Breast epithelium (tissue), 4 donors: ENCODE data around the gene ADPRHL1. TPM values are rescaled to one million over a fixed set of nuclear protein-coding genes. Genes with fewer than 3 reads are reported as not detected.
"Not testable (repeated sequence)": the region's sequence is repeated elsewhere in the genome, so short reads cannot be mapped to it uniquely, and the experiment has no call there.

Experiments
- DNase-seq, 2 donors: peaks; one replicate each; pipeline ENCODE4 v3.0.0-alpha.2; 2019; ENCODE audit warnings: low spot score in 2 of 2
- H3K27ac ChIP-seq, 2 donors: fragments of 200-600 bp; sonication (generic) in 1 of 2; one replicate each; pipeline ENCODE4 v1.5.1; 2016 to 2019; ENCODE audit warnings: mild to moderate bottlenecking in 1 of 2
- H3K27me3 ChIP-seq, 2 donors: fragments of 200-600 bp; sonication (generic) in 1 of 2; one replicate each; pipeline versions ENCODE4 v1.5.1 to v1.6.0; 2017 to 2019; ENCODE audit warnings: control low read depth in 1 of 2, mild to moderate bottlenecking in 1 of 2
- H3K36me3 ChIP-seq: fragments of 200-600 bp; one replicate; pipeline ENCODE4 v1.5.1; 2019
- H3K4me1 ChIP-seq, 2 donors: fragments of 200-600 bp; sonication (generic); one replicate each; pipeline ENCODE4 v1.5.1; 2016 to 2019; ENCODE audit warnings: control low read depth in 1 of 2
- H3K4me3 ChIP-seq, 3 donors: fragments of 200-600 bp; sonication (generic); 1 replicate in 2 of 3; 2 replicates in 1 of 3; pipeline ENCODE4 v1.5.1; 2016 to 2019; ENCODE audit warnings: mild to moderate bottlenecking in 3 of 3, moderate library complexity in 2 of 3
- H3K9me3 ChIP-seq, 2 donors: fragments of 200-600 bp; sonication (generic) in 1 of 2; one replicate each; pipeline ENCODE4 v1.5.1; 2016 to 2019; ENCODE audit warnings: control low read depth in 1 of 2
- POLR2A ChIP-seq: fragments of 450-650 bp; IDR thresholded peaks from one replicate; pipeline ENCODE4 v1.6.1; 2016; ENCODE audit warnings: antibody characterized with exemption, mild to moderate bottlenecking, moderate library complexity
- POLR2AphosphoS5 ChIP-seq, 3 donors: sonication (generic); formaldehyde crosslinking; IDR thresholded peaks; one replicate each; pipeline ENCODE4 v1.6.1; 2017; ENCODE audit warnings: antibody characterized with exemption in 3 of 3
- intact Hi-C: fragments of 100-400 bp; cut with DNase I; formaldehyde crosslinking; loops from one replicate; pipeline ENCODE4 v1.15.1; 2023; ENCODE audit warnings: low total_unique reads
- total RNA-seq, 3 donors: library from RNA; depleted of rRNA; stranded (reverse); fragments of >200 nt; gene quantifications; one replicate each; pipeline ENCODE4 v1.1.0, GENCODE V29; 2016
- TF ChIP-seq, protein P1 (sequence below), 3 donors: fragments of 450-650 bp; IDR thresholded peaks; one replicate each; pipeline ENCODE4 v1.5.1; 2016 to 2017; ENCODE audit warnings: antibody characterized with exemption in 3 of 3, mild to moderate bottlenecking in 3 of 3, moderate library complexity in 3 of 3

ADPRHL1 gene
- total RNA-seq, 3 donors from 2014 or later = 1.8 to 2.7 (median 2.0) TPM

DNA sequence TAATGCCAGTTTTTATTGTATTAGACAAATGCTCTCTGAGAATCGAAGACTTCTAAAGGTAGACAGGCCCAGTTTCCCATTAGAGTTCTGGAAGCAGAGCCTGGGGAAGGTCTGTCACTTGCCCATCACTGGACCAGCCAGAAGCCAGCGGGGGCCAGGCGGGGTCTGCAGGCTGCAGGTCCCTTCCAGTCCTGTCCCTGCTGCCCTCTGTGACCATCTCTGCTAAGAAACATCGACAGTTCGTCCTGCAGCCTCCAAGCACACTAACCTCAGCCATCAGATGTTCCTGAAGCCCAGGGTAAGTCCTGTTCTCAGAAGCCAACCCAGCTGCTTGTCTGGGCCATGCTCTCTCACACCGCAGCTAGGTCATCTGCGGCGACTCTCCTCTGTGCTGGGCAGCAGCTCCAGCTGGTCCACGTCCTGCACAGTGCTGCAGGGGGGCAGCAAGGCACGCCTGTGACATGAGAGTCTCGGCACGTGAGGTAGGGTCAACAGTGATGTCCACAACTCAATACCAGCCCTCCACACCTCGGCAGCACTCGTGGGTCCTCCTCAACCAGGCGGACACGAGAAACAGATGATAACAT lies 2.9 kb upstream of the ADPRHL1 start:
- TF ChIP-seq POLR2AphosphoS5 (IDR thresholded peaks at IDR 0.05) = no peak
- TF ChIP-seq POLR2A = no peak
- TF ChIP-seq, protein P1, sequence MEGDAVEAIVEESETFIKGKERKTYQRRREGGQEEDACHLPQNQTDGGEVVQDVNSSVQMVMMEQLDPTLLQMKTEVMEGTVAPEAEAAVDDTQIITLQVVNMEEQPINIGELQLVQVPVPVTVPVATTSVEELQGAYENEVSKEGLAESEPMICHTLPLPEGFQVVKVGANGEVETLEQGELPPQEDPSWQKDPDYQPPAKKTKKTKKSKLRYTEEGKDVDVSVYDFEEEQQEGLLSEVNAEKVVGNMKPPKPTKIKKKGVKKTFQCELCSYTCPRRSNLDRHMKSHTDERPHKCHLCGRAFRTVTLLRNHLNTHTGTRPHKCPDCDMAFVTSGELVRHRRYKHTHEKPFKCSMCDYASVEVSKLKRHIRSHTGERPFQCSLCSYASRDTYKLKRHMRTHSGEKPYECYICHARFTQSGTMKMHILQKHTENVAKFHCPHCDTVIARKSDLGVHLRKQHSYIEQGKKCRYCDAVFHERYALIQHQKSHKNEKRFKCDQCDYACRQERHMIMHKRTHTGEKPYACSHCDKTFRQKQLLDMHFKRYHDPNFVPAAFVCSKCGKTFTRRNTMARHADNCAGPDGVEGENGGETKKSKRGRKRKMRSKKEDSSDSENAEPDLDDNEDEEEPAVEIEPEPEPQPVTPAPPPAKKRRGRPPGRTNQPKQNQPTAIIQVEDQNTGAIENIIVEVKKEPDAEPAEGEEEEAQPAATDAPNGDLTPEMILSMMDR (IDR thresholded peaks at IDR 0.05) = no peak
- no peak overlapping the region for H3K27ac ChIP-seq
- no peaks in the 10 kb centered on the region for H3K9me3 ChIP-seq
- no peaks in the 10 kb centered on the region for H3K4me1 ChIP-seq
- no peak for DNase-seq
- peaks cover 9% of the 10 kb centered on the region for H3K36me3 ChIP-seq
- no peak overlapping the region for H3K4me3 ChIP-seq
- intact Hi-C loops = no loop called here
- no peaks in the 10 kb centered on the region for H3K27me3 ChIP-seq

DNA sequence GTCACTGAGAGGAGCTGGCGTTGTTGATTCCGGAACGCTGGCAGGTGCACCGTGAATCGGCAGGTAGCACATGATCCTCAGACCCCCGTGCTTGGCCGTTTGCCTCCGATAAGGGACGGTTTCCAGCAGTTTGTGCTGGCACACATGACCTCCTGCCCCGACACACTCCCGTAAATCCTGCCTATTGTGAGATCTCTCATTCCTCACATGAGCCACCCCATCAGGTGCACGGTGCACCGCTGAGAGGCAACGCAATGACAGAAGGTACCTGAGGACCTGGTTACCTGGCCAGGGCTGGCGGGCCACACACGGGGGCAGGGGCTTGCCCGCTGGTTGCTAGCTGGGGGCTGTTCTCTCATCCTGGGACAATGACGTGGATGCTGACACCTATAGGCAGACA lies 2.1 kb upstream of the ADPRHL1 start:
- Histone ChIP-seq H3K4me3 (no peak overlapping the region), H3K36me3 (peaks cover 9% of the 10 kb centered on the region), H3K4me1 (no peaks in the 10 kb centered on the region), H3K27me3 (no peaks in the 10 kb centered on the region), H3K9me3 (no peaks in the 10 kb centered on the region), H3K27ac (no peak overlapping the region)
- TF ChIP-seq, protein P1 (IDR thresholded peaks at IDR 0.05) = no peak
- no peak for TF ChIP-seq POLR2A
- no peak for TF ChIP-seq POLR2AphosphoS5 (IDR thresholded peaks at IDR 0.05)
- DNase-seq = no peak
- intact Hi-C loops = no loop called here

DNA sequence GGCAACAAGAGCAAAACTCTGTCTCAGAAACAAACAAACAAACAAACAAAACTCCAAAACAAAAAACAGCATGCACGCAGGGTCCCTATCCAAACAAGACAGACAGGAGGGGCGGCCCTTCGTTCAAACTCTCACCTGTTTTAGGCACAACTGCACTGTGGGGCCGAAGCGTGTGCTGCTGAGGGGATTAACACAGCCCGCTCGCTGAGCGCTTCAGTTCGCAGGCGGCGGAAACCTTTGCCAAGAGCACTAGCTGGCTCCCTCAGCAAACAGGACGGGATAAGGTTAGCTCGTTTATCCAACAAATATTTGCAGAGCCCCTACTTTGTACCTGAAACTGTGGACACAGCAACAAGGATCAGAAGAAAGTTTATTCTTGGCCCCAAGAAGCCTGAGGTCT lies 1.6 kb upstream of the ADPRHL1 start:
- TF ChIP-seq POLR2AphosphoS5 (IDR thresholded peaks at IDR 0.05) = no peak
- no peak for TF ChIP-seq POLR2A
- TF ChIP-seq, protein P1 (IDR thresholded peaks at IDR 0.05) = no peak
- Histone ChIP-seq H3K27ac (no peak overlapping the region), H3K9me3 (no peaks in the 10 kb centered on the region), H3K27me3 (no peaks in the 10 kb centered on the region), H3K4me3 (no peak overlapping the region), H3K36me3 (peaks cover 5% of the 10 kb centered on the region), H3K4me1 (no peaks in the 10 kb centered on the region)
- DNase-seq = no peak
- intact Hi-C loops = no loop called here

DNA sequence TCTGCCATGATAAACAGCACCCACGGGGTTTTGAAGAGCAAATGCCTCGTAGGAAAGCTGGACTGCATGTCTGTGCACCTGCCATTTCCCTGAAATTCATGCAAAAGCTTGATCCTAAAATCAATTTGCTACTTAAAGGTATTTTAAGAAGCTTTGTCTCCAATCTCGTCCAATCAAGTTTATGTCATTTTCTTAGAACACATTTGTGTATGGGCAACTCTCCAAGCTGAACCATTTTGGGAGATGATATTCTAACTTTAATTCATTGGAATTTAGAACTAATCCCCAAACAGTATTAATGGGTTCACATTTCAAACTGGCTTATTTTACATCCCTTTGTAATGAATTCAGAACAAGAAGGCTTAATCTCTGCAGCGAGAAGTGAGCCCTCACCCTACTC lies 822 bp downstream of the ADPRHL1 start:
- TF ChIP-seq POLR2AphosphoS5 (IDR thresholded peaks at IDR 0.05) = no peak
- TF ChIP-seq, protein P1 (IDR thresholded peaks at IDR 0.05) = no peak
- no peak for TF ChIP-seq POLR2A
- intact Hi-C loops = no loop called here

DNA sequence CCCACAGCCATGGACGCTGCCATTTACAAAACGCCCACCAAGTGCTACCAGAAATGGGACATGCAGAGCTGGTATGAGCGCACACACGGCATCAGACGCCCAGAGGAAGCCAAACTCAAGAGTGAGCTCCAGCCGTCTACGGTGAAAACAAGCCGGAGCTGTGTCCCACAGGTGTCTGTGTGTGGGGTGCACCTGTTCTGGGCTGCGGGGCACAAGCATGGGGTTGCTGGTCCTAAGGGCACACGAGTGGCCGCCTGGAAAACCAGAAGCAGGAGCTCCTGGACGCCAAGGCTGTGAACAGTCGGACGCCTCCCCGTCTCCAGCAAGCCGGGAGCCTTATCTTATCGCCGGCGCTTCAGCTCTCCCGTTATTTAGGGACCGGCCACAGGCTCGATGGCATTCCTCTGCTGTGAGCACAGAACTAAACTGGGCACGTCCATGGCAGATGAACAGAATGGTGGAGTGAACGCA lies 1.3 kb downstream of the ADPRHL1 start:
- Histone ChIP-seq H3K9me3 (no peaks in the 10 kb centered on the region), H3K36me3 (no peaks in the 10 kb centered on the region), H3K4me1 (no peaks in the 10 kb centered on the region), H3K27ac (no peak overlapping the region), H3K27me3 (no peaks in the 10 kb centered on the region), H3K4me3 (no peak overlapping the region)
- intact Hi-C loops = no loop called here
- TF ChIP-seq POLR2A = no peak
- TF ChIP-seq, protein P1 (IDR thresholded peaks at IDR 0.05) = no peak
- no peak for TF ChIP-seq POLR2AphosphoS5 (IDR thresholded peaks at IDR 0.05)
- DNase-seq = peak in 1 of 2 donors; percentile 47

More for the DNA sequence above, 822 bp downstream of the ADPRHL1 start:
- no peak overlapping the region for H3K27ac ChIP-seq
- no peaks in the 10 kb centered on the region for H3K36me3 ChIP-seq
- no peaks in the 10 kb centered on the region for H3K9me3 ChIP-seq
- H3K27me3 ChIP-seq = no peaks in the 10 kb centered on the region
- no peak for DNase-seq
- H3K4me3 ChIP-seq = no peak overlapping the region
- no peaks in the 10 kb centered on the region for H3K4me1 ChIP-seq

DNA sequence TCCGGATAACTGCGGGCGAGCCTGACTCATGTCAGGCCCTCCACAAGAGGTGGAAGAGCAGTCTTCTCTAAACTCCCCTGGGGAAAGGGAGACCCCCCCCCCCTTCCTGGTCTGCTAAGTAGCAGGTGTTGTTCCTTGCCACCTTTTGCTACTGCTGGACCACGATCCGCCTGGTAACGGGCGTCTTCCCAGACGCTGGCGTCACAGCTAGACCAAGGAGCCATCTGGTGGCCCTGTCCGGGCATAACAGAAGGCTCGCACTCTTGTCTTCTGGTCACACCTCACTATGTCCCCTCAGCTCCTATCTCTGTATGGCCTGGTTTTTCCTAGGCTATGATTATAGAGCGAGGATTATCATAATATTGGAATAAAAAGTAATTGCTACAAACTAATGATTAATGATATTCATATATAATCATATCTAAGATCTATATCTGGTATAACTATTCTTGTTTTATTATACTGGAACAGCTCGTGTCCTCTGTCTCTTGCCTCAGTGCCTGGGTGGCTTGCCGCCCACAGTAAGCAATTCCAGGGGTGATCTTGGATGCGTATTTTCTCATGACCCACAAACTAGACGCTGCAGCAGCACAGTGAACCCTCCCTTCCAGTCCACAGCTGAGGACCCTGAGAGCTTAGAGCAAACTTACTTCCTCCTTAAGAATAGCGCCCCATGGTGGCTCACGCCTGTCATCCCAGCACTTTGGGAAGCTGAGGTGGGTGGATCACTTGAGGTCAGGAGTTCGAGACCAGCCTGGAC lies 2.2 kb downstream of the ADPRHL1 start:
- H3K27me3 ChIP-seq, H3K27ac ChIP-seq, H3K4me1 ChIP-seq, H3K36me3 ChIP-seq, intact Hi-C loops, H3K4me3 ChIP-seq, H3K9me3 ChIP-seq: not testable (repeated sequence)
- DNase-seq = peak in 1 of 2 donors; percentile 55

DNA sequence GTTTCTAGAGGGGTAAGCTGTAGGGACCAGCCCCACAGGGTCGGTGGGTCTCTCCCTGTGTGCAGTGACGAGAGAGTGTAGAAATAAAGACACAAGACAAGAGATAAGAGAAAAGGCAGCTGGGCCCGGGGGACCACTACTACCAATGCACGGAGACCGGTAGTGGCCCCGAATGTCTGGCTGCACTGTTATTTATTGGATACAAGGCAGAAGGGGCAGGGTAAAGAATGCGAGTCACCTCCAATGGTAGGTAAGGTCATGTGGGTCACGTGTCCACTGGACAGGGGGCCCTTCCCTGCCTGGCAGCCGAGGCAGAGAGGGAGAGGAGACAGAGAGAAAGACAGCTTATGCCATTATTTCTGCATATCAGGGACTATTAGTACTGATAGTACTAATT lies 2.9 kb downstream of the ADPRHL1 start:
- not testable (repeated sequence) for H3K27ac ChIP-seq
- DNase-seq = peak in 1 of 2 donors; percentile 9

More for the DNA sequence above, 2.9 kb downstream of the ADPRHL1 start:
- H3K27me3 ChIP-seq, H3K36me3 ChIP-seq, H3K4me1 ChIP-seq, intact Hi-C loops, H3K4me3 ChIP-seq, H3K9me3 ChIP-seq: not testable (repeated sequence)
